ENCODE data around the gene FBRSL1. TPM values are rescaled to one million over a fixed set of nuclear protein-coding genes. Genes with fewer than 3 reads are reported as not detected.

Gene FBRSL1
- total and polyA plus RNA-seq, 4 donors: 2.5 to 35.5 (median 5.6) TPM

- Histone ChIP-seq H3K9ac (ENCODE audit: low read depth in 1 of 2, low read length in 2 of 2) (no peak overlapping the region), H3K27ac (ENCODE audit: low read depth in 1 of 2, low read length in 2 of 2) (no peak overlapping the region), H3K27me3 (ENCODE audit: control insufficient read depth in 4 of 4, insufficient read depth in 4 of 4, low read length in 3 of 4) (no peaks in the 10 kb centered on the region), H3K36me3 (ENCODE audit: control insufficient read depth in 4 of 4, insufficient read depth in 3 of 4, low read depth in 1 of 4, low read length in 3 of 4) (no peaks in the 10 kb centered on the region), H3K9me3 (ENCODE audit: control insufficient read depth in 4 of 4, low read length in 3 of 4) (no peaks in the 10 kb centered on the region), H3K4me1 (ENCODE audit: control insufficient read depth in 4 of 4, insufficient read depth in 4 of 4, low read length in 3 of 4) (peaks cover 0 to under 1% (median 0%) of the 10 kb centered on the region in 4 donors), H3K4me3 (ENCODE audit: low read depth in 1 of 3, low read length in 3 of 3) (no peak overlapping the region)
- WGBS: 90% methylated on average over 17 of the region's 17 CpGs
- no peak for DNase-seq (ENCODE audit: low spot score)
- TF ChIP-seq HNF4A (conservative IDR thresholded peaks at IDR 0.05) (no peak), NR2F2 (IDR thresholded peaks at IDR 0.05) (no peak), JUND (IDR thresholded peaks at IDR 0.05) (no peak), EGR1 (IDR thresholded peaks at IDR 0.05; ENCODE audit: low read depth in 2 of 2) (no peak), RXRA (IDR thresholded peaks at IDR 0.05) (no peak), HNF4G (IDR thresholded peaks at IDR 0.05) (no peak)
Observed at GRCh38 chr12:132483612-132484011, 6.3 kb upstream of the FBRSL1 start.

GRCh38 chr12:132484183-132484890 is 5.6 kb upstream of the FBRSL1 start:
- Histone ChIP-seq H3K9me3 (ENCODE audit: control insufficient read depth in 4 of 4, low read length in 3 of 4) (no peaks in the 10 kb centered on the region), H3K9ac (ENCODE audit: low read depth in 1 of 2, low read length in 2 of 2) (no peak overlapping the region), H3K4me1 (ENCODE audit: control insufficient read depth in 4 of 4, insufficient read depth in 4 of 4, low read length in 3 of 4) (peaks cover 0 to 8% (median 2%) of the 10 kb centered on the region in 4 donors), H3K4me3 (ENCODE audit: low read depth in 1 of 3, low read length in 3 of 3) (no peak overlapping the region), H3K27ac (ENCODE audit: low read depth in 1 of 2, low read length in 2 of 2) (no peak overlapping the region), H3K36me3 (ENCODE audit: control insufficient read depth in 4 of 4, insufficient read depth in 3 of 4, low read depth in 1 of 4, low read length in 3 of 4) (no peaks in the 10 kb centered on the region), H3K27me3 (ENCODE audit: control insufficient read depth in 4 of 4, insufficient read depth in 4 of 4, low read length in 3 of 4) (no peaks in the 10 kb centered on the region)
- WGBS: 92% methylated on average over 28 of the region's 28 CpGs
- no peak for DNase-seq (ENCODE audit: low spot score)
- TF ChIP-seq MAX (IDR thresholded peaks at IDR 0.05) (no peak), ZBTB33 (IDR thresholded peaks at IDR 0.05) (no peak), RXRA (IDR thresholded peaks at IDR 0.05) (no peak), HNF4A (conservative IDR thresholded peaks at IDR 0.05) (no peak), YY1 (IDR thresholded peaks at IDR 0.05) (no peak), TAF1 (conservative IDR thresholded peaks at IDR 0.05) (no peak), RAD21 (IDR thresholded peaks at IDR 0.05) (no peak), EGR1 (IDR thresholded peaks at IDR 0.05; ENCODE audit: low read depth in 2 of 2) (no peak), JUND (IDR thresholded peaks at IDR 0.05) (no peak), ATF3 (IDR thresholded peaks at IDR 0.05) (no peak), REST (IDR thresholded peaks at IDR 0.05) (no peak), SP1 (IDR thresholded peaks at IDR 0.05) (no peak)

Measured in liver (tissue), 9 donors.